Psoas muscle (tissue), 8 donors: ENCODE results near the gene SGCE. TPM values are rescaled to one million over a fixed set of nuclear protein-coding genes. Genes with fewer than 3 reads are reported as not detected.
"Not testable (repeated sequence)": the region's sequence is repeated elsewhere in the genome, so short reads cannot be mapped to it uniquely, and the experiment has no call there.

Experiments
- ATAC-seq, 4 donors: fragments of 200-7000 bp; cut with Tn5 transposase; one replicate each; pipeline ENCODE4 v1.9.1; 2020; ENCODE audit warnings: moderate library complexity in 3 of 4, mild to moderate bottlenecking in 2 of 4
- DNase-seq, 2 donors: peaks; one replicate each; pipeline ENCODE4 v3.0.0-alpha.2; 2020
- H3K27ac ChIP-seq: fragments of 200-600 bp; one replicate; pipeline ENCODE4 v1.8.0; 2022
- H3K27me3 ChIP-seq, 3 donors: fragments of 200-600 bp in 1 of 3; one replicate each; pipeline versions ENCODE4 v1.6.1 to v1.8.0; 2013 to 2022; ENCODE audit warnings: low read length in 2 of 3, mild to moderate bottlenecking in 2 of 3, moderate library complexity in 1 of 3; ENCODE audit not compliant: insufficient read depth in 3 of 3
- H3K36me3 ChIP-seq, 2 donors: fragments of 200-600 bp in 1 of 2; one replicate each; pipeline versions ENCODE4 v1.6.1 to v1.8.0; 2013 to 2022; ENCODE audit warnings: low read depth in 1 of 2, mild to moderate bottlenecking in 1 of 2, moderate library complexity in 1 of 2; ENCODE audit not compliant: insufficient read depth in 1 of 2
- H3K4me1 ChIP-seq: fragments of 200-600 bp; one replicate; pipeline ENCODE4 v1.8.0; 2022
- H3K4me3 ChIP-seq: fragments of 200-600 bp; one replicate; pipeline ENCODE4 v1.8.0; 2022; ENCODE audit warnings: mild to moderate bottlenecking
- H3K9me3 ChIP-seq: fragments of 200-600 bp; one replicate; pipeline ENCODE4 v1.8.0; 2022
- WGBS, 3 donors: extraction: QIAGEN DNeasy Blood & Tissue Kit; methylation state at CpG; one replicate each; pipeline versions ENCODE4 v1.1.6 to v1.1.7; 2013; 5-methylcytosine and 5-hydroxymethylcytosine counted together
- intact Hi-C, 2 donors: fragments of 100-400 bp; cut with DNase I; formaldehyde crosslinking; loops; one replicate each; pipeline versions ENCODE4 v1.11.0 to v1.14.2; 2022
- long read RNA-seq, 2 donors: library from polyadenylated mRNA; unstranded; transcript quantifications; one replicate each; pipeline ENCODE4 v2.0.0, GENCODE V29; 2021
- polyA plus RNA-seq, 3 donors: library from polyadenylated mRNA; stranded (reverse); fragments of 200-250 nt; gene quantifications; one replicate each; pipeline ENCODE4 v1.2.3, GENCODE V29; 2013
- total RNA-seq, 4 donors: library from RNA; stranded (reverse); fragmentation: NEBNext Ultra II Directional in 2 of 4; extraction: Animal tissue kit (Norgen Biotek cat#: 25700) in 2 of 4; gene quantifications; one replicate each; pipeline versions ENCODE4 v1.2.1 to v1.2.4, GENCODE V29; 2021 to 2023
- TF ChIP-seq, protein P1 (sequence below): fragments of 200-600 bp; IDR thresholded peaks from one replicate; pipeline ENCODE4 v1.8.0; 2022; ENCODE audit warnings: antibody characterized with exemption
- donor health status: healthy with polysubstance abuse.
- donor health status: DM: no; HTN: no; CAD: no; lungs with moderate emphysema.
- donor health status: Bipolar disorder and iron deficiency.
- donor health status: healthy.
- donor health status: DM: yes; HTN: yes; CAD: no.
- donor health status: DM: no; HTN: no; CAD: no.
- donor health status: DM: no; HTN: no; CAD: no.
- donor health status: DM: yes; HTN: yes; CAD: no.

Gene SGCE, protein sequence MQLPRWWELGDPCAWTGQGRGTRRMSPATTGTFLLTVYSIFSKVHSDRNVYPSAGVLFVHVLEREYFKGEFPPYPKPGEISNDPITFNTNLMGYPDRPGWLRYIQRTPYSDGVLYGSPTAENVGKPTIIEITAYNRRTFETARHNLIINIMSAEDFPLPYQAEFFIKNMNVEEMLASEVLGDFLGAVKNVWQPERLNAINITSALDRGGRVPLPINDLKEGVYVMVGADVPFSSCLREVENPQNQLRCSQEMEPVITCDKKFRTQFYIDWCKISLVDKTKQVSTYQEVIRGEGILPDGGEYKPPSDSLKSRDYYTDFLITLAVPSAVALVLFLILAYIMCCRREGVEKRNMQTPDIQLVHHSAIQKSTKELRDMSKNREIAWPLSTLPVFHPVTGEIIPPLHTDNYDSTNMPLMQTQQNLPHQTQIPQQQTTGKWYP
- total RNA-seq (10 to 100 TPM in 1 of 4 donors, 1 to 10 TPM in 3; 3.9 to 13.0 (median 7.5) TPM), polyA plus RNA-seq (1 to 10 TPM; 5.5 to 7.0 (median 6.1) TPM)
- long read RNA-seq, donor 1, partial matches to known transcripts: 1 of 3 reads
- long read RNA-seq, donor 1, other reads (novel, unspliced or antisense): 0 of 3 reads
- long read RNA-seq, donor 2, partial matches to known transcripts: 0 of 3 reads
- long read RNA-seq, donor 2, other reads (novel, unspliced or antisense): 0 of 3 reads

DNA sequence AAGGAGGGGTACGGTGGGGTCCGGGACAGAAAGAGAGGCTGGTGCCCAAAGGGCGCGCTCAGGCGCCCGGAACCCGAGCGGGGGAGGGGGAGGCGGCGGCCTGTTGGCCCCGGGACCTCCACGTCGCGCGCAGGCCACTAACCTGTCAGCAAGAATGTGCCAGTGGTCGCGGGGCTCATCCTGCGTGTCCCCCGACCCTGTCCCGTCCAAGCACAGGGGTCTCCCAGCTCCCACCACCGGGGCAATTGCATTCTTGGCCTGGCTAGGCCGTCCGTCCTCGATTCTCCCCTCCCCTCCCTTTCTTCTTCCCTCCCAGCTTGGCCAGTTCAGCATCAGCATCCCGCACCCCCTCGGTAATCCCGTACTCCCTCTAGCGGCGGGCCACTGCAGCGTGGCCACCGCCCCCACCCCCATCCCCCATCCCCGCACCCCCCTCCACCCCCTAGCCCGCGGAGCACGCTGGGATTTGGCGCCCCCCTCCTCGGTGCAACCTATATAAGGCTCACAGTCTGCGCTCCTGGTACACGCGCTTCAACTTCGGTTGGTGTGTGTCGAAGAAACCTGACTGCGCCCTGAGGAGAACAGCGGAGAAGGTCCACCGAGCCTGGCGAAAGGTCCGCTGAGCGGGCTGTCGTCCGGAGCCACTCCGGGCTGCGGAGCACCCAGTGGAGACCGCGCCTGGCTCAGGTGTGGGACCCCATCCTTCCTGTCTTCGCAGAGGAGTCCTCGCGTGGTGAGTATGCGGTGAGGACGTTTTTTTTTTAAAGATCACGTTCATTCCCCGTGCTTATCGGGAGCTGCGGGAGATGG is at the start of gene SGCE:
Gene SGCE, minus strand, starts transcription at position 286 of the 810 bp plus-strand sequence. Its CDS starts 35 bp downstream, at position 251.
- Histone ChIP-seq H3K27me3 (peaks cover 0 to 40% (median 3%) of the 10 kb centered on the region in 3 donors), H3K27ac (no peak within 1 kb of the TSS), H3K36me3 (no peaks in the 10 kb centered on the region), H3K4me3 (peak within 1 kb of the TSS; percentile 66), H3K4me1 (peaks cover 10% of the 10 kb centered on the region), H3K9me3 (no peaks in the 10 kb centered on the region)
- DNase-seq (peak; percentile 69 to 77), ATAC-seq (peak; percentile 33 to 68 (median 55))
- TF ChIP-seq, protein P1, sequence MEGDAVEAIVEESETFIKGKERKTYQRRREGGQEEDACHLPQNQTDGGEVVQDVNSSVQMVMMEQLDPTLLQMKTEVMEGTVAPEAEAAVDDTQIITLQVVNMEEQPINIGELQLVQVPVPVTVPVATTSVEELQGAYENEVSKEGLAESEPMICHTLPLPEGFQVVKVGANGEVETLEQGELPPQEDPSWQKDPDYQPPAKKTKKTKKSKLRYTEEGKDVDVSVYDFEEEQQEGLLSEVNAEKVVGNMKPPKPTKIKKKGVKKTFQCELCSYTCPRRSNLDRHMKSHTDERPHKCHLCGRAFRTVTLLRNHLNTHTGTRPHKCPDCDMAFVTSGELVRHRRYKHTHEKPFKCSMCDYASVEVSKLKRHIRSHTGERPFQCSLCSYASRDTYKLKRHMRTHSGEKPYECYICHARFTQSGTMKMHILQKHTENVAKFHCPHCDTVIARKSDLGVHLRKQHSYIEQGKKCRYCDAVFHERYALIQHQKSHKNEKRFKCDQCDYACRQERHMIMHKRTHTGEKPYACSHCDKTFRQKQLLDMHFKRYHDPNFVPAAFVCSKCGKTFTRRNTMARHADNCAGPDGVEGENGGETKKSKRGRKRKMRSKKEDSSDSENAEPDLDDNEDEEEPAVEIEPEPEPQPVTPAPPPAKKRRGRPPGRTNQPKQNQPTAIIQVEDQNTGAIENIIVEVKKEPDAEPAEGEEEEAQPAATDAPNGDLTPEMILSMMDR: peak; percentile 46
- intact Hi-C loops: loop anchor here in 1 of 2 donors (5.0 kb wide), 2 partner anchors 144 to 209 kb away; no protein-coding TSS in a partner anchor
- WGBS, 3 donors: 33 to 36% (median 34%) methylated on average over 39 to 63 of the region's 63 CpGs

DNA sequence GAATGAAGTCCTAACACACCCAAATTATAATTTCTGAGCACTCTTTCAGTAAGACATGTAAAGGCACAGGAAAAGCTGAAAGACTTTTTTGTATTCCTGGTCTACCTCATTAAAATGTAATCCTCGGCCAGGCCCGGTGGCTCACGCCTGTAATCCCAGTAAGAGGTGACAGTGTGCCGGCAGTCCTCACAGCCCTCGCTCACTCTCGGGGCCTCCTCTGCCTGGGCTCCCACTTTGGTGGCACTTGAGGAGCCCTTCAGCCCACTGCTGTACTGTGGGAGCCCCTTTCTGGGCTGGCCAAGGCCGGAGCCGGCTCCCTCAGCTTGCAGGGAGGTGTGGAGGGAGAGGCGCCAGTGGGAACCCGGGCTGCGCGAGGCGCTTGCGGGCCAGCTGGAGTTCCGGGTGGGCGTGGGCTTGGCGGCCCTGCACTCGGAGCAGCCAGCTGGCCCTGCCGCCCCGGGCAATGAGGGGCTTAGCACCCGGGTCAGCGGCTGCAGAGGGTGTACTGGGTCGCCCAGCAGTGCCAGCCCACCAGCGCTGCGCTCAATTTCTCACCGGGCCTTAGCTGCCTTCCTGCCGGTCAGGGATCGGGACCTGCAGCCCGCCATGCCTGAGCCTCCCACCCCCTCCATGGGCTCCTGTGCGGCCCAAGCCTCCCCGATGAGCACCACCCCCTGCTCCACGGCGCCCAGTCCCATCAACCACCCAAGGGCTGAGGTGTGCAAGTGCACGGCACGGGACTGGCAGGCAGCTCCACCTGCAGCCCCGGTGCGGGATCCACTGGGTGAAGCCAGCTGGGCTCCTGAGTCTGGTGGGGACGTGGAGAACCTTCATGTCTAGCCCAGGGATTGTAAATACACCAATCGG is 49.5 kb upstream of the SGCE start:
- 90 to 97% (median 94%) methylated on average over 32 to 39 of the region's 39 CpGs for WGBS, 3 donors
- H3K27ac ChIP-seq, DNase-seq, H3K4me3 ChIP-seq, H3K36me3 ChIP-seq, H3K27me3 ChIP-seq, H3K4me1 ChIP-seq, ATAC-seq, intact Hi-C loops, H3K9me3 ChIP-seq: not testable (repeated sequence)

DNA sequence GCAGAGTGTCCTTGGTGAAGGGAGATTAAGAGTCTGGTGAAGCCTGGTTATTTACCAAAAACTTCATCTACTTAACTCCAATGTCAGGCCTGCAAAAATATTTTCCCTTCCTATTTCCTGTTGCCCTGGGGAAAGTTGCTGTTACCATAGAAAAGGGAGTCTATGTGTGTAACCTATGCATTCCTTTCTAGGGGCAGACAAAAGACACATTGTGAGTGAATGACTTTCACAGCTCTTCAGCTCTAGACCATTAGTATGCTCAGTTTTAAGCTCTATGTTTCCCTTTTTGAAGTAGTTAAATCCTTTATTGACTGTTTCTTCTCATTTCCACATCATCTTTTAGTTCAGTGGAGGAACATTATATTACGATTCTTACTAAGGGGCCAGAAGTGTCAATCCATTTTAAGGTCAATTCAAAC is 45.6 kb upstream of the SGCE start:
- H3K27me3 ChIP-seq: peaks cover 0 to 1% (median 0%) of the 10 kb centered on the region in 3 donors
- TF ChIP-seq, protein P1: no peak
- H3K27ac ChIP-seq: no peak overlapping the region
- no peak overlapping the region for H3K4me3 ChIP-seq
- no peak for ATAC-seq
- no peak for DNase-seq
- H3K9me3 ChIP-seq: no peaks in the 10 kb centered on the region
- no peaks in the 10 kb centered on the region for H3K36me3 ChIP-seq
- no peaks in the 10 kb centered on the region for H3K4me1 ChIP-seq
- 46 to 71% (median 58%) methylated on average over 1 of the region's 1 CpG for WGBS, 3 donors
- intact Hi-C loops: no loop called here

DNA sequence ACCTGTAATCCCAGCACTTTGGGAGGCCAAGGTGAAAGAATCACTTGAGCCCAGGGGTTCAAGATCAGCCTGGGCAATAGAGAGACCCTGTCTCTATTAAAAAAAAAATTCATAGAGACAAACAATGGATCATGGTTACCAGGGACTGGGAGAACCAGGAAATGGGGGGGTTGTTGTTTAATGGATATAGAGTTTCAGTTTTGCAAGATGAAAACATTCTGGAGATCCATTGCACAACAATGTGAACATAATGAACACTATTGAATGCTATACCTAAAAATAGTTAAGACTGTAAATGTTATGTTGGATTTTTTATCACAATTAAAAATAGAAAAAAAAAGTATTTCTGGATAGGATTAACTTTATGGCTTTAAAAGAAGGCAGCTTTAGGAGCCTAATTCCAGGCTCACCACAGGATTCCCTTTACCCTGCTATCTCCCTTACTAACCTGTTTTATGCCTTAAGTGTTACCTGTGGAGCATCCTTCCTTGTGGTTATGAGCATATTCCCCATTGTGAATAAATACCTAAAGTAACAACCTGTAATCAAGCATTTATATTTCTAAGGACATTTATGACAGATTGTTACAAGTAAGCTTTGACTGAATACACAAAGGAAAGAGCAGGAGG is 45.1 kb upstream of the SGCE start:
- DNase-seq (no peak), ATAC-seq (no peak)
- intact Hi-C loops: no loop called here
- H3K4me3 ChIP-seq: no peak overlapping the region
- no peaks in the 10 kb centered on the region for H3K36me3 ChIP-seq
- no peaks in the 10 kb centered on the region for H3K27me3 ChIP-seq
- TF ChIP-seq, protein P1: no peak
- no peaks in the 10 kb centered on the region for H3K4me1 ChIP-seq
- H3K9me3 ChIP-seq: no peaks in the 10 kb centered on the region
- H3K27ac ChIP-seq: no peak overlapping the region
